ENCODE data around the gene NME8. TPM values are rescaled to one million over a fixed set of nuclear protein-coding genes. Genes with fewer than 3 reads are reported as not detected.

NME8 gene
- polyA plus RNA-seq, 3 donors, result 0.11 to 0.53 (median 0.27) TPM

GRCh38 chr7:37932543-37932942 lies 84.1 kb downstream of the NME8 start:
- DNase-seq, result no peak

GRCh38 chr7:37933018-37933566 lies 84.7 kb downstream of the NME8 start:
- no peak for DNase-seq

GRCh38 chr7:37942934-37943610 lies 94.7 kb downstream of the NME8 start:
- no peak for DNase-seq

- no peak for DNase-seq
Measured at GRCh38 chr7:37943905-37944736, 95.7 kb downstream of the NME8 start.

- no peak for DNase-seq
Measured at GRCh38 chr7:37944737-37945054, 96.3 kb downstream of the NME8 start.

- no peak for DNase-seq
Measured at GRCh38 chr7:37945336-37945735, 96.9 kb downstream of the NME8 start.

GRCh38 chr7:37947138-37947940 lies 98.9 kb downstream of the NME8 start:
- no peak for DNase-seq

- DNase-seq, result peak; percentile 35
Measured at GRCh38 chr7:37947941-37948210, 99.5 kb downstream of the NME8 start.

Other genes starting within 250 kb of the NME8 start
- gene GPR141, start 164.8 kb upstream of the NME8 start, polyA plus RNA-seq (ENCODE audit: insufficient read length in 3 of 3), result under 1 TPM in 2 of 3 donors, not detected in 1; 0.18 to 0.40 TPM
- gene SFRP4, start 68.2 kb downstream of the NME8 start, polyA plus RNA-seq (ENCODE audit: insufficient read length in 3 of 3), result 1 to 10 TPM; 2.1 to 2.4 (median 2.3) TPM
- gene EPDR1, start 72.0 kb downstream of the NME8 start, polyA plus RNA-seq (ENCODE audit: insufficient read length in 3 of 3), result 10 to 100 TPM; 19.0 to 20.0 (median 19.8) TPM

Data from renal pelvis (tissue), 4 donors.